ENCODE measurements around the gene CMTM1. TPM values are rescaled to one million over a fixed set of nuclear protein-coding genes. Genes with fewer than 3 reads are reported as not detected.

The CMTM1 gene
- total RNA-seq, 2 donors from 2014 or later, result 3.8 to 5.3 TPM

GRCh38 chr16:66523861-66524354, 42.3 kb upstream of the CMTM1 start:
- Histone ChIP-seq H3K4me3 (ENCODE audit: low read length) (no peak overlapping the region), H3K9me3 (ENCODE audit: control insufficient read depth, low read length) (no peaks in the 10 kb centered on the region), H3K4me1 (ENCODE audit: control insufficient read depth, insufficient read depth, low read length) (no peaks in the 10 kb centered on the region), H3K27ac (ENCODE audit: low read depth, low read length) (no peak overlapping the region), H3K27me3 (ENCODE audit: control insufficient read depth, insufficient read depth, low read length, poor library complexity, severe bottlenecking) (no peaks in the 10 kb centered on the region), H3K9ac (ENCODE audit: extremely low read depth, low read length, poor library complexity, severe bottlenecking) (no peak overlapping the region), H3K36me3 (ENCODE audit: control insufficient read depth, insufficient read depth, low read length) (no peaks in the 10 kb centered on the region)
- no peaks in the 10 kb centered on the region for H3K27me3 Mint-ChIP-seq (ENCODE audit: insufficient read depth)
- TF ChIP-seq CTCF (conservative IDR thresholded peaks at IDR 0.05), result no peak
- H3K4me3 Mint-ChIP-seq, result no peak overlapping the region
- 92 to 98% methylated on average over 9 of the region's 9 CpGs for WGBS, 2 experiments (ENCODE audit: insufficient coverage in 1 of 2, insufficient read length in 1 of 2)
- H3K27ac Mint-ChIP-seq, result no peak overlapping the region
- H3K4me1 Mint-ChIP-seq, result peaks cover 3% of the 10 kb centered on the region
- no peak for DNase-seq
- H3K9me3 Mint-ChIP-seq, result no peaks in the 10 kb centered on the region
- peaks cover 18% of the 10 kb centered on the region for H3K36me3 Mint-ChIP-seq (ENCODE audit: low read depth)

- Histone ChIP-seq H3K27ac (ENCODE audit: low read depth, low read length) (no peak overlapping the region), H3K36me3 (ENCODE audit: control insufficient read depth, insufficient read depth, low read length) (no peaks in the 10 kb centered on the region), H3K4me1 (ENCODE audit: control insufficient read depth, insufficient read depth, low read length) (no peaks in the 10 kb centered on the region), H3K9ac (ENCODE audit: extremely low read depth, low read length, poor library complexity, severe bottlenecking) (no peak overlapping the region), H3K27me3 (ENCODE audit: control insufficient read depth, insufficient read depth, low read length, poor library complexity, severe bottlenecking) (no peaks in the 10 kb centered on the region), H3K9me3 (ENCODE audit: control insufficient read depth, low read length) (no peaks in the 10 kb centered on the region), H3K4me3 (ENCODE audit: low read length) (no peak overlapping the region)
- peak; percentile 38 for TF ChIP-seq CTCF (conservative IDR thresholded peaks at IDR 0.05)
- Mint-ChIP-seq H3K36me3 (ENCODE audit: low read depth) (peaks cover 19% of the 10 kb centered on the region), H3K27ac (no peak overlapping the region), H3K27me3 (ENCODE audit: insufficient read depth) (no peaks in the 10 kb centered on the region), H3K4me3 (no peak overlapping the region), H3K4me1 (peaks cover 3% of the 10 kb centered on the region), H3K9me3 (no peaks in the 10 kb centered on the region)
- peak; percentile 54 for DNase-seq
- 83 to 89% methylated on average over 5 to 6 of the region's 6 CpGs for WGBS, 2 experiments (ENCODE audit: insufficient coverage in 1 of 2, insufficient read length in 1 of 2)
These were observed 41.6 kb upstream of the CMTM1 start for GRCh38 chr16:66524601-66525164.

- no peak overlapping the region for H3K4me3 Mint-ChIP-seq
- H3K9me3 ChIP-seq (ENCODE audit: control insufficient read depth, low read length), result no peaks in the 10 kb centered on the region
- no peak overlapping the region for H3K9ac ChIP-seq (ENCODE audit: extremely low read depth, low read length, poor library complexity, severe bottlenecking)
- no peak for DNase-seq
- 91 to 100% methylated on average over 5 to 9 of the region's 9 CpGs for WGBS, 2 experiments (ENCODE audit: insufficient coverage in 1 of 2, insufficient read length in 1 of 2)
- H3K36me3 ChIP-seq (ENCODE audit: control insufficient read depth, insufficient read depth, low read length), result no peaks in the 10 kb centered on the region
- H3K4me3 ChIP-seq (ENCODE audit: low read length), result no peak overlapping the region
- H3K36me3 Mint-ChIP-seq (ENCODE audit: low read depth), result peaks cover 22% of the 10 kb centered on the region
- no peaks in the 10 kb centered on the region for H3K27me3 ChIP-seq (ENCODE audit: control insufficient read depth, insufficient read depth, low read length, poor library complexity, severe bottlenecking)
- H3K4me1 Mint-ChIP-seq, result peaks cover 3% of the 10 kb centered on the region
- H3K27ac Mint-ChIP-seq, result no peak overlapping the region
- no peaks in the 10 kb centered on the region for H3K9me3 Mint-ChIP-seq
- H3K27me3 Mint-ChIP-seq (ENCODE audit: insufficient read depth), result no peaks in the 10 kb centered on the region
- H3K4me1 ChIP-seq (ENCODE audit: control insufficient read depth, insufficient read depth, low read length), result no peaks in the 10 kb centered on the region
- H3K27ac ChIP-seq (ENCODE audit: low read depth, low read length), result no peak overlapping the region
- no peak for TF ChIP-seq CTCF (conservative IDR thresholded peaks at IDR 0.05)
These were observed 40.7 kb upstream of the CMTM1 start for GRCh38 chr16:66525396-66526180.
